NCI-H1092 treated with DMSO at 0.1 percent for 48 hours (cell line): ENCODE measurements around the gene BAZ2A.
"Not testable (repeated sequence)": the region's sequence is repeated elsewhere in the genome, so short reads cannot be mapped to it uniquely, and the experiment has no call there.

Experiments used
- DNase-seq: peaks from one replicate; lab custom pipeline; 2025; lab: John Stamatoyannopoulos, UW

The BAZ2A gene

DNA sequence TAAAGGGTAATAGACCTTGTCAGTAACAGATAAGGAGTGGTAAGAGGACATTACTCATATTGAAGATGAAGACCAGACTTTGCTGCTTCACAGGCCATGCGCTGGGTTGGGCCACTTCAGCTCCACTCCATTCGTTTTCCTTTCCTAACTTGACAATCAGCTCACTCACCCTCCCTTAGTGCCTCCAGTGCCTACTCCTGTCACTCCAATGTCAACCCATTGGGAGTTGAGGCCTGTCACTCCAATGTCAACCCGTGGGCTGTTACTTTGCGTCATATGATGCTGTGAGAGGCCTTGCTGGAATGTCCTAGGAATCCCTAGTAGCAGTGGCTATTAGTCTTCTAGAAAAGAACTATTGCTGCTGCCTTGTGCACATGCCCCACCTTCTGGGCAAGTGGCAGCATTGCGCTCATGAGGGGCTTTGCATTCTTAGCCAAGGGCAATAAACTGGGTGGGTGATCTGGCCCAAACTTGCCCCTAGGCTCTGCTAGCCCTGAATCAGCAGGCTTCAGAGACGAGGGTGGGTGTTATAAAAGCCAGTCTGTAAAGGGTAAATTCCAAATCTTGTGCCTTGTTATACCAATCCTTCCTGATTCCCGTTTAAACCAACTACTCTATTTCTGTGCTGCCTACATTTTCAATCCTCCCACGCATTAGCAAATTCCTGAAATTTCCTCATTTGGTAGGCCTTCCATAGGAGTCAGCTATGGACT is 36.1 kb downstream of the BAZ2A start:
- DNase-seq: peak; percentile 22

- DNase-seq: no peak
Observed at GRCh38 chr12:56591961-56592360, 38.2 kb downstream of the BAZ2A start.

- peak; percentile 50 for DNase-seq
Observed at GRCh38 chr12:56591126-56591525, 39.0 kb downstream of the BAZ2A start.

GRCh38 chr12:56590237-56590830 is 39.8 kb downstream of the BAZ2A start:
- DNase-seq: no peak

- DNase-seq: no peak
Observed at GRCh38 chr12:56589783-56590182, 40.3 kb downstream of the BAZ2A start.

GRCh38 chr12:56585098-56585497 is 45.0 kb downstream of the BAZ2A start:
- no peak for DNase-seq

GRCh38 chr12:56581418-56582145 is 48.5 kb downstream of the BAZ2A start:
- DNase-seq: no peak

DNA sequence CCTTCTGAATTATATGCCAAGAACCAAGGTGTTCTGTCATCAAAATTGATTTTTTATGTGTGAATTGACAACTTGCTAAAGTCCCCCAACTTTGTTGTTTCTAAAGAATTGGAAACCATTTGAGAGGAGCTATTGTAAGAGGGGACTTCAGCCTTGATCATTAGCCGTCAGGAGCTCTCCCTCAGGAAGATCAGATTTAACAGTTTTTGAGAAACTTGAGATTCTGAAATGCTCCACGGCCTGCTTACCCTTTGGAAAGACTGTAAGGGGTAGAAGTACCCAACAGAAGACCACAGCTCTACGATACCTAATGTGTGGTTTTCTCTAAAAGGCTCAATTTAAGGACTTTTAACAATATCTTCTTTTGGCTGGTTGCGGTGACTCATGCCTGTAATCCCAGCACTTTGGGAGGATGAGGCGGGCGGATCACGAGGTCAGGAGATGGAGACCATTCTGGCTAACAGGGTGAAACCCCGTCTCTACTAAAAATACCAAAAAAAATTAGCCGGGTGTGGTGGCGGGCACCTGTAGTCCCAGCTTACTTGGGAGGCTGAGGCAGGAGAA is 51.1 kb downstream of the BAZ2A start:
- DNase-seq: no peak

DNA sequence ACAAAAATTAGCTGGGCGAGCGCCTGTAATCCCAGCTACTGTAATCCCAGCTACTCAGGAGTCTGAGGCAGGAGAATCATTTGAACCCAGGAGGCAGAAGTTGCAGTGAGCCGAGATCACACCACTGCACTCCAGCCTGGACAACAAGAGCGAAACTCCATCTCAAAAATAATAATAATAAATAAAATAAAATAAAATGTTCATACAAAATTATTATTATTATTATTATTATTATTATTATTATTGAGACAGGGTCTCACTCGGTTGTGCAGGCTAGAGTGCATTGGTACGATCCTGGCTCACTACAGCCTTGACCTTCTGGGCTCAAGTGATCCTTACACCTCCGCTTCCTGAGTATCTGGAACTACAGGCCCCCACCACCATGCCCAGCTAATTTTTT is 52.9 kb downstream of the BAZ2A start:
- DNase-seq: not testable (repeated sequence)

GRCh38 chr12:56574210-56574609 is 55.9 kb downstream of the BAZ2A start:
- DNase-seq: no peak

- no peak for DNase-seq
Observed at GRCh38 chr12:56572288-56572687, 57.8 kb downstream of the BAZ2A start.

DNA sequence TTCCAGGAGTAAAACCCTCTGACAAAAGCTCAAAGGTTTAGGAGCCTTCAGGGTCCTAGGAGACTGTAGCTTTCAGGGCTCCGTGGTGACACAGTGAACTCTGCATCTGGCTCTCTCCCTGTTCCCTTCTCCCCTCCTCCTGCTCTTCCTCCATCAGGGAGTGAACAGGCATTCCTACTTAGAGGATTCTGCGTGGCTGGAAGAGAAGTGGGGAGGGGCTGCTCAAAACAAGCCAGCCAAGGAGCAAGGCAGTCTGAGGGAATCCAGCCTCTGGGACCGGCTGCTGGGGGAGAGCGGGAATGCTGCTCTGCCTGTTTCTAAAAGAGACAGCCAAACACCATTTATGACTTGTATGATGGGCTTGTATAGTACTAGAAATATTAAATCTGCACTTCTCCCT is 59.0 kb downstream of the BAZ2A start:
- DNase-seq: no peak

- DNase-seq: no peak
Observed at GRCh38 chr12:56568146-56568545, 62.0 kb downstream of the BAZ2A start.

DNA sequence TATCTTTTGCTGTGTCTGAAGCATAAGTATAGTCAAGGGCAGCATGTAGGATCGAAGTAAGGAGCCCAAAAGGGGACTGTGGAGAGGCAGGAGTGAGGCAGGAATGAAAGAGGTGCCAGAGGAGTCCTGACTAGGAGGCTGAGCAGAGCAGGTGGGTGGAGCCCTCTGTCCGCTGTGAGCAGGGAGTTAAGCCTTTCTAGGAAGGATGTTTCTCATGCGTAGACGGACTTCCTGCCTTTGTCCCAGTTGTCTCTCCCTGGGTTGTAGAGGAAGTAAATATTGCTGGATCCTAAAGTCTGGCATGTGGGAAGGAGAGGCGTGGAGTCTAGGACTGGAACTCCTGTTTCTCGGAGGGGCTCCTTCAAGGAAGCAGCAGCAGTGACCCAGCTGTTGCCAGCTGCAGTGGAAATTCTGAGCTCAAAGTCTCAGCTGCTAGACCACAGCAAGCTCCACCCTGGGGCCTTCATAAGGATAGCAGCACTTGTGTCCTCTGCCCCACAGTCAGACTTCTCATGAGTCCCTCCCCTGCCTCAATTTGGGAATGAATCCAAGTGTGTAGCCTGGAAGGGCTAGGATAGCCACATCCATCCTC is 64.5 kb downstream of the BAZ2A start:
- no peak for DNase-seq

- DNase-seq: no peak
Observed at GRCh38 chr12:56551070-56551469, 79.1 kb downstream of the BAZ2A start.

DNA sequence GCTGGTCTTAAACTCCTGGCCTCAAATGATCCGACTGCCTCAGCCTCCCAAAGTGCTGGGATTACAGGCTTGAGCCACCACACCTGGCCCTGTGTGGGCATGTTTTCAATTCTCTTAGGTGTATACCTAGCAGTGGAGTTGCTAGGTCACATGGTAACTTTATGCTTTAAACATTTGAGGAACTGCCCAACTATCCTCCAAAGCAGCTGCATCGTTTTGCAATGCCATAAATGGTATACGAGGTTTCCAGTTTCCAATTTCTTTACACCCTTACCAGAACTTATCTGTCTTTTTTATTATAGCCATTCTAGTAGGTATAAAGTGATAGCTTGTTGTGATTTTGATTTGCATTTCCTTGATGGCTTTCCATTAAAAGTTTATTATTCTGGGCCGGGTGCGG is 83.4 kb downstream of the BAZ2A start:
- no peak for DNase-seq
